RWPE2 (cell line): ENCODE results near the gene SOAT1.
"Not testable (repeated sequence)": the region's sequence is repeated elsewhere in the genome, so short reads cannot be mapped to it uniquely, and the experiment has no call there.

Source experiments
- ATAC-seq: fragments of 200-7000 bp; cut with Tn5 transposase; 3 replicates; pipeline ENCODE4 v1.9.1; 2021; ENCODE audit warnings: low read depth
- DNase-seq: peaks from one replicate; pipeline ENCODE4 v3.0.0-alpha.2; 2020; ENCODE audit warnings: low spot score
- H3K27ac ChIP-seq: fragments of 450-650 bp; 2 replicates; pipeline ENCODE4 v1.5.1; 2017; ENCODE audit warnings: mild to moderate bottlenecking; ENCODE audit not compliant: poor library complexity, severe bottlenecking
- H3K27me3 ChIP-seq: fragments of 250-450 bp; sonication (Bioruptor Pico); 2 replicates; pipeline ENCODE4 v1.5.1; 2021; ENCODE audit warnings: mild to moderate bottlenecking, moderate library complexity; ENCODE audit not compliant: insufficient read depth, poor library complexity, severe bottlenecking
- H3K36me3 ChIP-seq: fragments of 250-450 bp; sonication (Bioruptor Pico); 2 replicates; pipeline ENCODE4 v1.5.1; 2020; ENCODE audit warnings: low read depth, mild to moderate bottlenecking, moderate library complexity
- H3K4me1 ChIP-seq: fragments of 250-450 bp; sonication (Bioruptor Pico); 2 replicates; pipeline ENCODE4 v1.5.1; 2021; ENCODE audit warnings: mild to moderate bottlenecking, moderate library complexity; ENCODE audit not compliant: insufficient read depth, poor library complexity, severe bottlenecking
- H3K4me3 ChIP-seq: fragments of 250-450 bp; sonication (Bioruptor Pico); 2 replicates; pipeline ENCODE4 v1.5.1; 2021; ENCODE audit warnings: mild to moderate bottlenecking, moderate library complexity; ENCODE audit not compliant: severe bottlenecking
- H3K9me3 ChIP-seq: fragments of 250-450 bp; sonication (Bioruptor Pico); 2 replicates; pipeline ENCODE4 v1.5.1; 2021; ENCODE audit warnings: mild to moderate bottlenecking, moderate library complexity; ENCODE audit not compliant: severe bottlenecking
- TF ChIP-seq, protein P1 (sequence below): fragments of 450-650 bp; IDR thresholded peaks from one replicate; pipeline ENCODE4 v1.5.1; 2017; ENCODE audit warnings: mild to moderate bottlenecking, moderate library complexity; ENCODE audit not compliant: poor library complexity, severe bottlenecking

Gene SOAT1

DNA sequence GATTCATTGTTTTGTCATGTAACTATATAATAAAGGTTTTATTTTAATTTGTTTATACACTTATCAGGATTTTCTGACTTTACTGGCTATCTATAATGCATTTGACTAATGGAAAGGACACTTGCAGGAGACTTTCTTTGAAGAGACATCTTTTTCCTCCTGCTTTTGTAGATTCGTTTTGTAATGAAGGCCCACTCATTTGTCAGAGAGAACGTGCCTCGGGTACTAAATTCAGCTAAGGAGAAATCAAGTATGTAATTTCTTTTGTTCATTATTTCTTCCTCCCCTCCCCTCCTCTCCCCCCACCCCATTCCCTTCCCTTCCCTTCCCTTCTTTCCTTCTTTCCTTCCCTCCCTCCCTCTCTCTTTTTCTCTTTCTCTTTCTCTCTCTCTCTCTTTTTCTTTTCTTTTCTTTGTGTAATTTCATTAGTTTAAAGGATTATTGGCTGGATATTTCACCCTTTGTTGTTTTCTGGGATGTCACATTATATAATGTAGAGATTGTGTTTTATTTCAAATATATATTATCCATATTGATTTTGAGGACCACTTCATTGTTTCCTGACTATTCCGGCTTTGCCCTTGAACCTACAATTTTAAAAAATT, 48.4 kb downstream of the SOAT1 start:
- no peak for ATAC-seq
- Histone ChIP-seq H3K27ac (no peak overlapping the region), H3K27me3 (no peaks in the 10 kb centered on the region), H3K4me3 (no peak overlapping the region), H3K9me3 (peaks cover 2% of the 10 kb centered on the region), H3K4me1 (no peaks in the 10 kb centered on the region), H3K36me3 (peaks cover 53% of the 10 kb centered on the region)
- TF ChIP-seq, protein P1, sequence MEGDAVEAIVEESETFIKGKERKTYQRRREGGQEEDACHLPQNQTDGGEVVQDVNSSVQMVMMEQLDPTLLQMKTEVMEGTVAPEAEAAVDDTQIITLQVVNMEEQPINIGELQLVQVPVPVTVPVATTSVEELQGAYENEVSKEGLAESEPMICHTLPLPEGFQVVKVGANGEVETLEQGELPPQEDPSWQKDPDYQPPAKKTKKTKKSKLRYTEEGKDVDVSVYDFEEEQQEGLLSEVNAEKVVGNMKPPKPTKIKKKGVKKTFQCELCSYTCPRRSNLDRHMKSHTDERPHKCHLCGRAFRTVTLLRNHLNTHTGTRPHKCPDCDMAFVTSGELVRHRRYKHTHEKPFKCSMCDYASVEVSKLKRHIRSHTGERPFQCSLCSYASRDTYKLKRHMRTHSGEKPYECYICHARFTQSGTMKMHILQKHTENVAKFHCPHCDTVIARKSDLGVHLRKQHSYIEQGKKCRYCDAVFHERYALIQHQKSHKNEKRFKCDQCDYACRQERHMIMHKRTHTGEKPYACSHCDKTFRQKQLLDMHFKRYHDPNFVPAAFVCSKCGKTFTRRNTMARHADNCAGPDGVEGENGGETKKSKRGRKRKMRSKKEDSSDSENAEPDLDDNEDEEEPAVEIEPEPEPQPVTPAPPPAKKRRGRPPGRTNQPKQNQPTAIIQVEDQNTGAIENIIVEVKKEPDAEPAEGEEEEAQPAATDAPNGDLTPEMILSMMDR: no peak
- no peak for DNase-seq

DNA sequence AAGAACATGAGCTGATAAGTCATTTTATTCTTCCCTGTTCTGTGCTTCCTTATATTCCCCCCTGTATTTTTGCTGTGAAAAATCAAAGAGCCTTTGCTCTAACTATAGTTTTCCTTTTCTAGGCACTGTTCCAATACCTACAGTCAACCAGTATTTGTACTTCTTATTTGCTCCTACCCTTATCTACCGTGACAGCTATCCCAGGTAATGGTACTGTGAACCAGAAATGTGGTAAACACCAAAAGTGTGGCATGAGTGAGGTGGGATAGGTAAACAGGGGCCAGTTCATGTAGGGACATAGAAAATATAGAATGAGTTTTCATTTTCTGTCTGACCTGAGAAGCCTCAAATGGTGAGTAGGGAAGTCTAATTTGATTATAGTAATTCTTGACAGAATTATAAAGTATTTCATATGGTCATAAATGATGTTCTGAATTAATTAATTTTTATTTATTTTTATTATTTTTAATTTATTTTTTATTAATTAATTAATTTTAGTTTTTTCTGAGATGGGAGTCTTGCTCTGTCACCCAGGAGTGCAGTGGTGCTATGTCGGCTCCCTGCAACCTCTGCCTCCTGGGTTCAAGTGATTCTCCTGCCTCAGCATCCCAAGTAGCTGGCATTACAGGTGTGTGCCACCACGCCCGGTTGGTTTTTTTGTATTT, 49.3 kb downstream of the SOAT1 start:
- DNase-seq (no peak), ATAC-seq (no peak)
- TF ChIP-seq, protein P1: no peak

DNA sequence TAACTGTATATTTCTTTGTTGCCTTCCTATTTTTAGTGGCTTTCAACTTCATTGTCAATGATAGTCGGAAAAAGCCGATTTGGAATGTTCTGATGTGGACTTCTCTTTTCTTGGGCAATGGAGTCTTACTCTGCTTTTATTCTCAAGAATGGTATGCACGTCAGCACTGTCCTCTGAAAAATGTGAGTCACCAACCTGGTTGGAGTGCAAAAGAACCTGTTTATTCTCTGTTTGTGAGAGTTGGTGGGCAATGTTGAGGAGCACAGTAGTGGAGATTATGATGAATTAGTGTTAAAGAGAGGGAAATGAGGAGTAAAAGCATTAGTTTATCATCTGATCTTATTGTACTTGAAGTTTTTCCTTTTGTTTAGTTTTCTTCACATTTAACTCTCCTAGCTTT, 57.7 kb downstream of the SOAT1 start:
- Histone ChIP-seq H3K9me3 (no peaks in the 10 kb centered on the region), H3K36me3 (peaks cover 41% of the 10 kb centered on the region), H3K27ac (no peak overlapping the region), H3K4me1 (no peaks in the 10 kb centered on the region), H3K27me3 (no peaks in the 10 kb centered on the region), H3K4me3 (no peak overlapping the region)
- TF ChIP-seq, protein P1: no peak
- DNase-seq (no peak), ATAC-seq (no peak)

More for the DNA sequence above, 49.3 kb downstream of the SOAT1 start:
- Histone ChIP-seq H3K4me3 (no peak overlapping the region), H3K36me3 (peaks cover 51% of the 10 kb centered on the region), H3K9me3 (no peaks in the 10 kb centered on the region), H3K27me3 (no peaks in the 10 kb centered on the region), H3K27ac (no peak overlapping the region), H3K4me1 (no peaks in the 10 kb centered on the region)

DNA sequence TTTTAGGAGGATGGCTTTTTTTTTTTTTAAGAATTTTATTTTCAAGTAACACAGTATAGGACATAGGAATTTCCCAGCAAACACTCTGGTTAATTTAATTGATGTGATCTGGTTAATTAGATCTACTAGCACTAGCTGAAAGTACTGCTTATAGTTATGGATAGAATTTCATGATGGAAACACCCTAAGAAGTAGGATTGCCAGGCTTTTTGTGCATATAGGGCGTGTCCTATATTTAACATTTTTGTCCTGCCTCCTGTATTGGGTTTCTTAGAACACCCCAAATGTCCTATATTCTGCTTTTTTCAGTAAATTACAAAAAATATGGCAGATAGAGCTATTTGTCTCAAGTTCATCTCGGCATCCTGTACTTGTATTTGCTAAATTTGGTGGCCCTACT, 58.6 kb downstream of the SOAT1 start:
- ATAC-seq (no peak), DNase-seq (no peak)
- Histone ChIP-seq H3K27ac (no peak overlapping the region), H3K36me3 (peaks cover 38% of the 10 kb centered on the region), H3K4me3 (no peak overlapping the region), H3K4me1 (no peaks in the 10 kb centered on the region), H3K9me3 (no peaks in the 10 kb centered on the region), H3K27me3 (no peaks in the 10 kb centered on the region)
- TF ChIP-seq, protein P1: no peak

DNA sequence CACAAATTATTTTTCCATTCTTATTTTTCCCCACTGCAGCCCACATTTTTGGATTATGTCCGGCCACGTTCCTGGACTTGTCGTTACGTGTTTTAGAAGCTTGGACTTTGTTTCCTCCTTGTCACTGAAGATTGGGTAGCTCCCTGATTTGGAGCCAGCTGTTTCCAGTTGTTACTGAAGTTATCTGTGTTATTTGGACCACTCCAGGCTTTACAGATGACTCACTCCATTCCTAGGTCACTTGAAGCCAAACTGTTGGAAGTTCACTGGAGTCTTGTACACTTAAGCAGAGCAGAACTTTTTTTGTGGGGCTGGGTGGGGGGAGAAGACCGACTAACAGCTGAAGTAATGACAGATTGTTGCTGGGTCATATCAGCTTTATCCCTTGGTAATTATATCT, 59.9 kb downstream of the SOAT1 start:
- TF ChIP-seq, protein P1: no peak
- peaks cover 28% of the 10 kb centered on the region for H3K36me3 ChIP-seq
- ATAC-seq (no peak), DNase-seq (no peak)
- H3K27me3 ChIP-seq: no peaks in the 10 kb centered on the region
- no peaks in the 10 kb centered on the region for H3K9me3 ChIP-seq
- no peak overlapping the region for H3K4me3 ChIP-seq
- no peaks in the 10 kb centered on the region for H3K4me1 ChIP-seq
- no peak overlapping the region for H3K27ac ChIP-seq

DNA sequence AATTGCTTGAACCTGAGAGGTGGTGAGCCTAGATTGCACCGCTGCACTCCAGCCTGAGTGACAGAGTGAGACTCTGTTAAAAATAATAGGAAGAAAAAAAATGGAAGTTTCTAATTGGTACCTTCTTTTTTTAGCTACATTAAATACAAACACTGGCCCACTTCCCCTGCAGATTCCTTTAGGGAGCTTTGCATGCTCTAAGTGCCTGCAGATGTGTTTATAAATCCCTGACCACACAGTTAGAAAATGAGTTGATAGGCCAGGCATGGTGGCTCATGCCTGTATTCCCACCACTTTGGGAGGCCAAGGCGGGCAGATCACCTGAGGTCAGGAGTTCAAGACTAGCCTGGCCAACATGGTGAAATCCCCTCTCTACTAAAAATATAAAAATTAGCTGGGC, 68.0 kb downstream of the SOAT1 start:
- not testable (repeated sequence) for DNase-seq, ATAC-seq, H3K4me1 ChIP-seq, H3K27ac ChIP-seq, H3K36me3 ChIP-seq, H3K27me3 ChIP-seq, H3K4me3 ChIP-seq, H3K9me3 ChIP-seq
